Right lobe of liver (tissue), 6 donors: ENCODE measurements around the gene PELI2. TPM values are rescaled to one million over a fixed set of nuclear protein-coding genes. Genes with fewer than 3 reads are reported as not detected.

Experiments used
- ATAC-seq, 4 donors: fragments of 200-7000 bp; cut with Tn5 transposase; one replicate each; pipeline ENCODE4 v1.9.1; 2020; ENCODE audit warnings: mild to moderate bottlenecking in 4 of 4, moderate library complexity in 4 of 4
- DNase-seq, 3 donors: peaks; one replicate each; pipeline ENCODE4 v3.0.0-alpha.2; 2020
- H3K27ac ChIP-seq, 3 donors: fragments of 200-600 bp; one replicate each; pipeline ENCODE4 v1.8.0; 2022
- H3K27me3 ChIP-seq, 2 donors: fragments of 200-600 bp; one replicate each; pipeline ENCODE4 v1.8.0; 2022
- H3K36me3 ChIP-seq, 4 donors: fragments of 200-600 bp; sonication (generic) in 1 of 4; one replicate each; pipeline versions ENCODE4 v1.5.1 to v1.8.0; 2017 to 2022; ENCODE audit warnings: control low read depth in 1 of 4
- H3K4me1 ChIP-seq, 4 donors: fragments of 200-600 bp; sonication (generic) in 1 of 4; one replicate each; pipeline versions ENCODE4 v1.5.1 to v1.8.0; 2017 to 2022; ENCODE audit warnings: control low read depth in 1 of 4
- H3K4me3 ChIP-seq, 3 donors: fragments of 200-600 bp; one replicate each; pipeline ENCODE4 v1.8.0; 2022
- H3K9me3 ChIP-seq, 4 donors: fragments of 200-600 bp; sonication (generic) in 1 of 4; one replicate each; pipeline versions ENCODE4 v1.5.1 to v1.8.0; 2017 to 2022; ENCODE audit warnings: control low read depth in 1 of 4
- POLR2A ChIP-seq: fragments of 450-650 bp; IDR thresholded peaks from one replicate; pipeline ENCODE4 v1.6.1; 2017; ENCODE audit warnings: antibody characterized with exemption, mild to moderate bottlenecking
- WGBS: methylation state at CpG from one replicate; pipeline ENCODE4 v1.1.6; 2018; ENCODE audit warnings: low coverage, low lambda C conversion rate; ENCODE audit not compliant: insufficient coverage; ENCODE audit errors: missing lambda C conversion rate; 5-methylcytosine and 5-hydroxymethylcytosine counted together
- intact Hi-C, 2 donors: fragments of 100-400 bp; cut with DNase I; formaldehyde crosslinking; loops; one replicate each; pipeline versions ENCODE4 v1.11.2 to v1.14.1; 2022
- long read RNA-seq: library from polyadenylated mRNA; unstranded; transcript quantifications from one replicate; pipeline ENCODE4 v2.0.0, GENCODE V29; 2019
- total RNA-seq, 6 experiments: library from RNA; depleted of rRNA in 2 of 6; stranded (reverse); fragments of >200 nt in 2 of 6; fragmentation: NEBNext Ultra II Directional in 3 of 6; extraction: Animal tissue kit (Norgen Biotek cat#: 25700) in 3 of 6; gene quantifications; one replicate each; pipeline versions ENCODE4 v1.1.0 to v1.2.4, GENCODE V29; 2016 to 2023
- TF ChIP-seq, protein P1 (sequence below), 4 donors: fragments of 200-600 bp in 3 of 4; fragments of 450-650 bp in 1 of 4; IDR thresholded peaks; one replicate each; pipeline versions ENCODE4 v1.5.1 to v1.8.0; 2016 to 2022; ENCODE audit warnings: antibody characterized with exemption in 4 of 4, mild to moderate bottlenecking in 2 of 4
- donor health status: DM: no; HTN: yes; CAD: no.
- donor health status: DM: no; HTN: no; CAD: no.
- donor health status: DM: no; HTN: no; CAD: no.
- donor health status: DM: no; HTN: yes; CAD: no.
- donor health status: DM: no; HTN: yes; CAD: no.

PELI2 gene
- 1 to 10 TPM; 1.1 to 3.2 (median 1.9) TPM for total RNA-seq
- long read RNA-seq, partial matches to known transcripts = 0 of 1 reads
- long read RNA-seq, other reads (novel, unspliced or antisense) = 1 of 1 reads

- H3K4me3 ChIP-seq = peak within 1 kb of the TSS; percentile 77 to 78 (median 78)
- 1% methylated on average over 18 of the region's 96 CpGs for WGBS
- intact Hi-C loops = no loop called here
- DNase-seq (peak; percentile 77 to 83 (median 77)), ATAC-seq (peak; percentile 76 to 87 (median 80))
- peaks cover 0 to 11% (median 2%) of the 10 kb centered on the region in 4 donors for H3K4me1 ChIP-seq
- H3K36me3 ChIP-seq = no peaks in the 10 kb centered on the region
- H3K9me3 ChIP-seq = no peaks in the 10 kb centered on the region
- TF ChIP-seq POLR2A = peak; percentile 75
- TF ChIP-seq, protein P1, sequence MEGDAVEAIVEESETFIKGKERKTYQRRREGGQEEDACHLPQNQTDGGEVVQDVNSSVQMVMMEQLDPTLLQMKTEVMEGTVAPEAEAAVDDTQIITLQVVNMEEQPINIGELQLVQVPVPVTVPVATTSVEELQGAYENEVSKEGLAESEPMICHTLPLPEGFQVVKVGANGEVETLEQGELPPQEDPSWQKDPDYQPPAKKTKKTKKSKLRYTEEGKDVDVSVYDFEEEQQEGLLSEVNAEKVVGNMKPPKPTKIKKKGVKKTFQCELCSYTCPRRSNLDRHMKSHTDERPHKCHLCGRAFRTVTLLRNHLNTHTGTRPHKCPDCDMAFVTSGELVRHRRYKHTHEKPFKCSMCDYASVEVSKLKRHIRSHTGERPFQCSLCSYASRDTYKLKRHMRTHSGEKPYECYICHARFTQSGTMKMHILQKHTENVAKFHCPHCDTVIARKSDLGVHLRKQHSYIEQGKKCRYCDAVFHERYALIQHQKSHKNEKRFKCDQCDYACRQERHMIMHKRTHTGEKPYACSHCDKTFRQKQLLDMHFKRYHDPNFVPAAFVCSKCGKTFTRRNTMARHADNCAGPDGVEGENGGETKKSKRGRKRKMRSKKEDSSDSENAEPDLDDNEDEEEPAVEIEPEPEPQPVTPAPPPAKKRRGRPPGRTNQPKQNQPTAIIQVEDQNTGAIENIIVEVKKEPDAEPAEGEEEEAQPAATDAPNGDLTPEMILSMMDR (IDR thresholded peaks at IDR 0.05) = peak in 1 of 4 donors; percentile 9
- H3K27ac ChIP-seq = peak within 1 kb of the TSS; percentile 85 to 86 (median 85)
- H3K27me3 ChIP-seq = no peaks in the 10 kb centered on the region
Observed at GRCh38 chr14:56117765-56118610, at the start of gene PELI2. Gene PELI2, plus strand, starts transcription at chr14:56118411. Its CDS starts 250 bp downstream, at chr14:56118661.

GRCh38 chr14:56073799-56074198 lies 44.4 kb upstream of the PELI2 start:
- ATAC-seq (no peak), DNase-seq (no peak)
- WGBS = 50% methylated on average over 4 of the region's 4 CpGs
- TF ChIP-seq, protein P1 (IDR thresholded peaks at IDR 0.05) = no peak
- TF ChIP-seq POLR2A = no peak
- intact Hi-C loops = no loop called here
- no peaks in the 10 kb centered on the region for H3K36me3 ChIP-seq
- no peak overlapping the region for H3K27ac ChIP-seq
- H3K4me1 ChIP-seq = no peaks in the 10 kb centered on the region
- no peaks in the 10 kb centered on the region for H3K9me3 ChIP-seq
- H3K27me3 ChIP-seq = no peaks in the 10 kb centered on the region
- no peak overlapping the region for H3K4me3 ChIP-seq

DNA sequence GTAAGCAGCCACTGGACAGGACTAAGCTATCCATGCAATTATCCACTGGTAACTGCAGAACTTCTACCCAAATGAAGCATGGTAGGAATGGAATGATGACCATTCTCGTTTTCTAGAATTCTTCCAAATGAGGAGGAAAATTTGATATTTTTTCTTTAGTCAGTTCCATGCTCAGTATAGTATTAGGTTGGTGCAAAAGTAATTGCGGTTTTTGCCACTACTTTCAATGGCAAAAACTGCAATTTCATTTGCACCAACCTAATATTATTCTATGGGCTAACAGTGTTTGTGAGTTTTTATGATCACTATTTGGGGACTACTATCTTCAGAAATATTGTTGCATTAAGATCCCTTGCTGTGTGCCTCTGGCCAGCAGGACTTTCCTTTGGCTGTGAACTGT lies 42.9 kb upstream of the PELI2 start:
- TF ChIP-seq POLR2A = no peak
- TF ChIP-seq, protein P1 (IDR thresholded peaks at IDR 0.05) = no peak
- Histone ChIP-seq H3K4me3 (no peak overlapping the region), H3K9me3 (no peaks in the 10 kb centered on the region), H3K36me3 (no peaks in the 10 kb centered on the region), H3K27me3 (no peaks in the 10 kb centered on the region), H3K27ac (no peak overlapping the region), H3K4me1 (no peaks in the 10 kb centered on the region)
- ATAC-seq = no peak
- intact Hi-C loops = no loop called here
- DNase-seq = no peak
- 50% methylated on average over 2 of the region's 2 CpGs for WGBS

DNA sequence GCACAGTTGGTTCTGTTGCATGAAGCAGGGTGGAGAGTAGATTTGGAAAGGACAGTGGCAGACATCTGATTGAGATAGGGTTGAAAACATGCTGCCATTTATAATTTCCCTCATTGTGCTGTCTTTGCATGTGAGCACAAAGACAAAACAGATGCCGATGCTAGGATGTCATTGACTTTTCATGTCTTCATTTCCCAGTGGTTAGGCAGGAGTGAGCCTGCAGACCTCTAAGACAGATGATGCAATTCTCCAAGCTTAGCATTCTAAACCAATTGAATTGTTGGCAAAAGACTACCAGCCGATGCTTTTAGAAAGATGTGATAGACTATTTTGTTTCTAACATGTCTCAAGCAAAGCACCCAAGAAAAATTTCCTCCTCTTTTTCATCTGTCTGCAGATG lies 37.1 kb upstream of the PELI2 start:
- 53% methylated on average over 2 of the region's 2 CpGs for WGBS
- no peaks in the 10 kb centered on the region for H3K36me3 ChIP-seq
- ATAC-seq = no peak
- H3K4me3 ChIP-seq = no peak overlapping the region
- DNase-seq = no peak
- no peak overlapping the region for H3K27ac ChIP-seq
- TF ChIP-seq, protein P1 (IDR thresholded peaks at IDR 0.05) = no peak
- no peaks in the 10 kb centered on the region for H3K27me3 ChIP-seq
- H3K4me1 ChIP-seq = no peaks in the 10 kb centered on the region
- intact Hi-C loops = no loop called here
- H3K9me3 ChIP-seq = no peaks in the 10 kb centered on the region
